H1 (cell line): ENCODE measurements around the gene ERVFRD-1. TPM values are rescaled to one million over a fixed set of nuclear protein-coding genes. Genes with fewer than 3 reads are reported as not detected.

Experiments
- CTCF ChIA-PET: fragments of 300-600 bp; sonication (Branson Sonifier 250); formaldehyde crosslinking; loops from one replicate; lab custom pipeline; 2021; ENCODE audit not compliant: partially characterized antibody; lab: Charles Lee
- POLR2A ChIA-PET: fragments of 300-600 bp; sonication (Branson Sonifier 250); formaldehyde crosslinking; loops from one replicate; lab custom pipeline; 2021; ENCODE audit warnings: inconsistent platforms; ENCODE audit not compliant: partially characterized antibody; lab: Charles Lee
- DNase-seq, 2 experiments: peaks; one replicate each; pipeline versions ENCODE4 v3.0.0 to v3.0.0-alpha.2; 2010 to 2022; ENCODE audit warnings: low spot score in 2 of 2, low read depth in 1 of 2, mixed read lengths in 1 of 2
- FAIRE-seq: peaks from 2 replicates; lab custom pipeline; 2011; peaks lifted over from hg19 to GRCh38; lab: Jason Lieb, UNC
- H2AFZ ChIP-seq: 2 replicates; pipeline ENCODE4 v1.8.1; 2012; ENCODE audit warnings: low read length, inconsistent platforms
- H2AK5ac ChIP-seq: 2 replicates; pipeline ENCODE4 v1.6.1; 2013; ENCODE audit warnings: low read depth, low read length
- H2BK120ac ChIP-seq: replicated peaks from 2 replicates; pipeline ENCODE3; 2013; ENCODE audit warnings: low read depth, low read length, inconsistent platforms
- H2BK12ac ChIP-seq: 2 replicates; pipeline ENCODE4 v1.6.1; 2013; ENCODE audit warnings: low read depth, low read length
- H2BK15ac ChIP-seq: 2 replicates; pipeline ENCODE4 v1.6.1; 2013; ENCODE audit warnings: low read length
- H2BK20ac ChIP-seq: 2 replicates; pipeline ENCODE4 v1.6.1; 2013; ENCODE audit warnings: low read length
- H2BK5ac ChIP-seq: 2 replicates; pipeline ENCODE4 v1.6.1; 2013; ENCODE audit warnings: low read depth, low read length
- H3K14ac ChIP-seq: 2 replicates; pipeline ENCODE4 v1.6.1; 2013; ENCODE audit warnings: inconsistent platforms; ENCODE audit not compliant: insufficient read length
- H3K18ac ChIP-seq: 2 replicates; pipeline ENCODE4 v1.6.1; 2013; ENCODE audit warnings: low read length; ENCODE audit errors: extremely low read depth
- H3K23ac ChIP-seq: 2 replicates; pipeline ENCODE4 v1.6.1; 2013; ENCODE audit warnings: inconsistent platforms; ENCODE audit not compliant: insufficient read length
- H3K23me2 ChIP-seq: 2 replicates; pipeline ENCODE4 v1.6.1; 2013; ENCODE audit warnings: low read depth, low read length
- H3K27ac ChIP-seq: 2 replicates; pipeline ENCODE4 v1.6.1; 2011; ENCODE audit warnings: low read depth, low read length, inconsistent platforms
- H3K27me3 ChIP-seq, 4 experiments: replicated peaks in 1 of 4; 1 replicate in 1 of 4; 2 replicates in 3 of 4; pipeline versions ENCODE4 v1.6.1 to v1.8.1; 2011 to 2013; ENCODE audit warnings: low read length in 3 of 4, mild to moderate bottlenecking in 3 of 4, inconsistent platforms in 2 of 4, mixed read lengths in 2 of 4, moderate library complexity in 1 of 4; ENCODE audit not compliant: control insufficient read depth in 3 of 4, insufficient read depth in 3 of 4; ENCODE audit errors: extremely low read depth in 1 of 4
- H3K36me3 ChIP-seq, 4 experiments: 2 replicates each; pipeline versions ENCODE4 v1.6.1 to v1.8.1; 2011 to 2013; ENCODE audit warnings: mild to moderate bottlenecking in 4 of 4, low read length in 3 of 4, moderate library complexity in 2 of 4, control low read depth in 1 of 4, inconsistent platforms in 1 of 4; ENCODE audit not compliant: insufficient read depth in 4 of 4, control insufficient read depth in 2 of 4
- H3K4ac ChIP-seq: replicated peaks from 2 replicates; pipeline ENCODE3; 2013; ENCODE audit warnings: low read length, low read depth, mixed read lengths, inconsistent platforms; ENCODE audit not compliant: insufficient read length
- H3K4me1 ChIP-seq, 4 experiments: replicated peaks in 1 of 4; 1 replicate in 1 of 4; 2 replicates in 3 of 4; pipeline versions ENCODE4 v1.6.1 to v1.8.1; 2011 to 2013; ENCODE audit warnings: low read length in 3 of 4, inconsistent platforms in 2 of 4, mixed read lengths in 1 of 4; ENCODE audit not compliant: insufficient read depth in 4 of 4, control insufficient read depth in 3 of 4
- H3K4me2 ChIP-seq, 2 experiments: 2 replicates each; pipeline versions ENCODE4 v1.6.1 to v1.8.1; 2011 to 2013; ENCODE audit warnings: low read depth in 2 of 2, low read length in 2 of 2, control low read depth in 1 of 2, inconsistent platforms in 1 of 2, mild to moderate bottlenecking in 1 of 2; ENCODE audit not compliant: insufficient read depth in 1 of 2
- H3K4me3 ChIP-seq, 4 experiments: fragments of 200-600, 300-600 bp in 1 of 4; sonication (generic), shearing (Covaris generic), sonication (Bioruptor Twin) in 1 of 4; 2 replicates each; pipeline versions ENCODE4 v1.5.1 to v1.8.1; 2011 to 2016; ENCODE audit warnings: low read length in 4 of 4, low read depth in 3 of 4, control low read depth in 2 of 4, inconsistent platforms in 2 of 4, mild to moderate bottlenecking in 2 of 4, mixed read lengths in 1 of 4, moderate library complexity in 1 of 4; ENCODE audit not compliant: insufficient read depth in 2 of 4; ENCODE audit errors: extremely low read depth in 1 of 4
- H3K56ac ChIP-seq: replicated peaks from 2 replicates; pipeline ENCODE3; 2013; ENCODE audit warnings: low read depth, mild to moderate bottlenecking, mixed read lengths, low read length, inconsistent platforms; ENCODE audit not compliant: insufficient read length
- H3K79me1 ChIP-seq: 2 replicates; pipeline ENCODE4 v1.6.1; 2013; ENCODE audit warnings: low read depth, low read length, control low read depth
- H3K79me2 ChIP-seq, 2 experiments: 2 replicates each; pipeline versions ENCODE4 v1.6.1 to v1.8.1; 2012 to 2013; ENCODE audit warnings: low read length in 2 of 2, mild to moderate bottlenecking in 2 of 2, inconsistent platforms in 1 of 2; ENCODE audit not compliant: insufficient read depth in 2 of 2, control insufficient read depth in 1 of 2
- H3K9ac ChIP-seq, 4 experiments: replicated peaks in 1 of 4; 1 replicate in 1 of 4; 2 replicates in 3 of 4; pipeline versions ENCODE4 v1.6.1 to v1.8.1; 2011 to 2013; ENCODE audit warnings: low read depth in 3 of 4, low read length in 3 of 4, control low read depth in 2 of 4, mild to moderate bottlenecking in 2 of 4, moderate library complexity in 2 of 4, inconsistent platforms in 1 of 4; ENCODE audit errors: extremely low read depth in 1 of 4
- H3K9me3 ChIP-seq, 2 experiments: 2 replicates each; pipeline versions ENCODE4 v1.6.1 to v1.8.1; 2012 to 2013; ENCODE audit warnings: mild to moderate bottlenecking in 2 of 2, moderate library complexity in 2 of 2, control low read depth in 1 of 2, inconsistent platforms in 1 of 2, low read depth in 1 of 2, low read length in 1 of 2, mixed read lengths in 1 of 2; ENCODE audit not compliant: insufficient read depth in 2 of 2
- H4K20me1 ChIP-seq, 2 experiments: replicated peaks in 1 of 2; 2 replicates each; pipeline versions ENCODE3 to v1.8.1; 2011 to 2013; ENCODE audit warnings: inconsistent platforms in 2 of 2, low read length in 2 of 2, mild to moderate bottlenecking in 1 of 2; ENCODE audit not compliant: insufficient read depth in 2 of 2, control insufficient read depth in 1 of 2
- H4K5ac ChIP-seq: 2 replicates; pipeline ENCODE4 v1.6.1; 2013; ENCODE audit warnings: low read length, low read depth, mixed read lengths, inconsistent platforms; ENCODE audit not compliant: insufficient read length
- H4K8ac ChIP-seq: 2 replicates; pipeline ENCODE4 v1.8.0; 2013; ENCODE audit warnings: mild to moderate bottlenecking, moderate library complexity, low read length, inconsistent platforms; ENCODE audit not compliant: insufficient read depth; ENCODE audit errors: extremely low read depth
- H4K91ac ChIP-seq: replicated peaks from 2 replicates; pipeline ENCODE3; 2013; ENCODE audit warnings: low read length, mixed read lengths, inconsistent platforms; ENCODE audit not compliant: insufficient read length
- BCL11A ChIP-seq, 2 experiments: IDR thresholded peaks; one replicate each; pipeline ENCODE4 v1.6.1; 2011; ENCODE audit warnings: low read depth in 2 of 2, low read length in 2 of 2, mild to moderate bottlenecking in 2 of 2
- GABPA ChIP-seq: IDR thresholded peaks from 2 replicates; pipeline ENCODE4 v1.6.1; 2011; ENCODE audit warnings: mild to moderate bottlenecking, low read length, moderate library complexity, borderline replicate concordance; ENCODE audit not compliant: insufficient read depth
- POLR2AphosphoS5 ChIP-seq: IDR thresholded peaks from 2 replicates; pipeline ENCODE4 v1.6.1; 2011; ENCODE audit warnings: low read depth, low read length
- SUZ12 ChIP-seq: fragments of 200-600 bp; sonication (generic); IDR thresholded peaks from 2 replicates; pipeline ENCODE4 v1.6.1; 2012; ENCODE audit warnings: mild to moderate bottlenecking, inconsistent platforms, low read length, moderate library complexity, mixed read lengths
- WGBS, 2 experiments: shearing (Covaris generic) in 1 of 2; methylation state at CpG; one replicate each; pipeline versions ENCODE4 v1.1.6 to v1.1.7; 2013 to 2015; ENCODE audit warnings: low lambda C conversion rate in 2 of 2, mixed read lengths in 2 of 2, inconsistent platforms in 1 of 2, low coverage in 1 of 2, missing lambda C conversion rate in 1 of 2; ENCODE audit not compliant: insufficient replicate concordance in 2 of 2, insufficient coverage in 1 of 2, insufficient read length in 1 of 2; ENCODE audit errors: extremely low coverage in 1 of 2, missing lambda C conversion rate in 1 of 2; 5-methylcytosine and 5-hydroxymethylcytosine counted together
- polyA plus RNA-seq, 7 experiments: library from polyadenylated mRNA; depleted of rRNA in 3 of 7; stranded (reverse) in 5 of 7; unstranded in 2 of 7; fragments of >200 nt in 5 of 7; fragments of 200-250 nt in 2 of 7; gene quantifications; 1 replicate in 5 of 7; 2 replicates in 1 of 7; 4 replicates in 1 of 7; pipeline versions ENCODE4 v1.2.1 to v1.2.3, GENCODE V29; 2011 to 2013; ENCODE audit warnings: missing spikeins in 2 of 7, mixed read lengths in 2 of 7
- total RNA-seq: library from RNA; stranded (reverse); fragmentation: NEBNext Ultra II Directional; extraction: Animal tissue kit (Norgen Biotek cat#: 25700); gene quantifications from 2 replicates; pipeline ENCODE4 v1.2.1, GENCODE V29; 2021

The ERVFRD-1 gene
- total and polyA plus RNA-seq, 2 of the 8 experiments (the other 6 are each of a cell fraction or from before 2014, with no cell fraction given) = not detected

DNA sequence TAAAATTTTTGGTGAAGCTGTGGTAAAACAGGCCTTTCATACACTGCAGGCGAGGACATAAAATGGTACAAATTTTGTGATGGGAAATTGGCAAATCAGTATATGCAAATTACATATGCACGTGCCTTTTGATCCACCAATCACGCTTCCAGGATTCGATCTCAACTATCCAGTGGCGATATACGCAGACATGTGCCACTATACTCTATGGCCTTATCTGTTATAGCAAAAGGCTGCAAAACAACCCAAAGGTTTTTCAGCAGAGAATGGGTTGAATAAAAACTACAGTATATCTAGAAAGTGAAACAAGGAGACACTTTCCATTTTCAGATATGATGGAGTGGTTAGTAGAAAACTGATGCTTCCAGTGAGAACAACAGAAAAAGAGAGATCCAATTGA lies 41.9 kb upstream of the ERVFRD-1 start:
- Histone ChIP-seq H4K20me1 (no peaks in the 10 kb centered on the region), H2AFZ (no peak overlapping the region; the same call in 1 of the 2 replicates), H3K23me2 (no peaks in the 10 kb centered on the region), H3K23ac (no peak overlapping the region), H3K4me3 (no peak overlapping the region), H4K5ac (no peak overlapping the region), H2BK5ac (no peak overlapping the region), H3K9me3 (no peaks in the 10 kb centered on the region), H2AK5ac (no peak overlapping the region), H2BK20ac (no peak overlapping the region), H3K18ac (no peak overlapping the region), H4K91ac (no peak overlapping the region), H3K27ac (no peak overlapping the region), H3K27me3 (no peaks in the 10 kb centered on the region), H3K4me1 (peaks cover 0 to 3% (median 0%) of the 10 kb centered on the region in 4 experiments; a peak in 2 of 7 replicates), H3K79me2 (no peaks in the 10 kb centered on the region), H2BK120ac (no peak overlapping the region), H2BK15ac (no peak overlapping the region), H3K4me2 (peak overlapping the region in 1 of 2 experiments; percentile 55; a peak in 1 of 4 replicates), H4K8ac (no peak overlapping the region), H3K36me3 (no peaks in the 10 kb centered on the region), H3K9ac (no peak overlapping the region), H3K4ac (no peak overlapping the region), H2BK12ac (no peak overlapping the region), H3K79me1 (no peaks in the 10 kb centered on the region), H3K14ac (no peak overlapping the region), H3K56ac (no peak overlapping the region)
- DNase-seq = no peak
- CTCF ChIA-PET = interaction anchor here (2.3 kb wide), 1 partner anchor 18 kb away, joined by 9 read pairs; no protein-coding TSS in a partner anchor
- 91% methylated on average over 6 of the region's 6 CpGs; no CpG with 5 or more reads in 1 of the 2 experiments for WGBS, 2 experiments
- TF ChIP-seq GABPA = no peak
- no peak for TF ChIP-seq BCL11A (IDR thresholded peaks at IDR 0.05; ENCODE audit: low read depth in 2 of 2, low read length in 2 of 2)
- TF ChIP-seq SUZ12 = no peak
- TF ChIP-seq POLR2AphosphoS5 = no peak
- FAIRE-seq = no peak
- POLR2A ChIA-PET = no interaction called here
